GM18868 (cell line): ENCODE results near the gene SPON1.
"Not testable (repeated sequence)": the region's sequence is repeated elsewhere in the genome, so short reads cannot be mapped to it uniquely, and the experiment has no call there.

Experiments
- ATAC-seq: cut with Tn5 transposase; IDR thresholded peaks from one replicate; pipeline ENCODE4 v1.9.1; 2021; ENCODE audit warnings: mild to moderate bottlenecking, moderate library complexity; ENCODE audit not compliant: unreplicated experiment

Gene SPON1

GRCh38 chr11:14230407-14230806, 267.9 kb downstream of the SPON1 start:
- no peak for ATAC-seq

GRCh38 chr11:14232652-14233051, 270.1 kb downstream of the SPON1 start:
- no peak for ATAC-seq

GRCh38 chr11:14234446-14234845, 271.9 kb downstream of the SPON1 start:
- no peak for ATAC-seq

GRCh38 chr11:14235701-14236100, 273.2 kb downstream of the SPON1 start:
- no peak for ATAC-seq

- peak; percentile 98 for ATAC-seq
These were observed 275.0 kb downstream of the SPON1 start for GRCh38 chr11:14237444-14237961.

- no peak for ATAC-seq
These were observed 277.7 kb downstream of the SPON1 start for GRCh38 chr11:14240221-14240620.

GRCh38 chr11:14240951-14241350, 278.4 kb downstream of the SPON1 start:
- ATAC-seq = no peak

GRCh38 chr11:14242187-14242586, 279.7 kb downstream of the SPON1 start:
- ATAC-seq = no peak

GRCh38 chr11:14242733-14243132, 280.2 kb downstream of the SPON1 start:
- ATAC-seq = no peak

- ATAC-seq = no peak
These were observed 282.4 kb downstream of the SPON1 start for GRCh38 chr11:14244926-14245325.

GRCh38 chr11:14245444-14245843, 282.9 kb downstream of the SPON1 start:
- no peak for ATAC-seq

GRCh38 chr11:14248580-14248981, 286.1 kb downstream of the SPON1 start:
- ATAC-seq = no peak

- no peak for ATAC-seq
These were observed 286.8 kb downstream of the SPON1 start for GRCh38 chr11:14249121-14249963.

- no peak for ATAC-seq
These were observed 289.2 kb downstream of the SPON1 start for GRCh38 chr11:14251754-14252153.

- not testable (repeated sequence) for ATAC-seq
These were observed 290.0 kb downstream of the SPON1 start for GRCh38 chr11:14252501-14252900.

- no peak for ATAC-seq
These were observed 290.9 kb downstream of the SPON1 start for GRCh38 chr11:14253421-14253820.

- ATAC-seq = no peak
These were observed 291.3 kb downstream of the SPON1 start for GRCh38 chr11:14253840-14254239.

GRCh38 chr11:14254533-14255237, 292.2 kb downstream of the SPON1 start:
- no peak for ATAC-seq

- no peak for ATAC-seq
These were observed 292.7 kb downstream of the SPON1 start for GRCh38 chr11:14255238-14255534.

GRCh38 chr11:14258221-14258935, 295.9 kb downstream of the SPON1 start:
- ATAC-seq = no peak

- ATAC-seq = no peak
These were observed 296.8 kb downstream of the SPON1 start for GRCh38 chr11:14259186-14259784.
